ENCODE data around the gene PI3.

The PI3 gene

DNA sequence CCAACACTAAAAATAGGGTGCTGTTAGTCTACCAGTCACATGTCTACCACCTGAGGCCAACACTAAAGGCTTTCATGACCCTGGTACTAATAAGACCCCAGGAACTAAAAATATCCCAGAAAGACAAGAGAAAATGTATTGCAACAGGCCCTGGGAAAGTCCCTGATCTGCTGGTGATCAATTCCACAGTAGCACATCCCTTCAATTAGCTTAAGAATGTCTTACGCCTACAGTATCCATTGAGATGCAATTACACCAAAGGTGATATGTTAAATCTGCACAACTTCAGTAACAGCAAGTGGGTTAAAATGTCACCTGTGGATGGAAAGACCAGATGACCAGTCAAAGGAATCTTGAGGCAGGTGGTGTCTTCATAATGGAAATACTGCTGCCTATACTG is 35.2 kb downstream of the PI3 start:
- intact Hi-C loops (cut with micrococcal nuclease): no loop called here
- H3K9me3 Mint-ChIP-seq: no peaks in the 10 kb centered on the region
- H3K27ac Mint-ChIP-seq: no peak overlapping the region
- no peaks in the 10 kb centered on the region for H3K36me3 Mint-ChIP-seq (ENCODE audit: low read depth)
- H3K4me1 Mint-ChIP-seq (ENCODE audit: low read depth): no peaks in the 10 kb centered on the region
- no peak overlapping the region for H3K4me3 Mint-ChIP-seq
- peaks cover 29% of the 10 kb centered on the region for H3K27me3 Mint-ChIP-seq

- Mint-ChIP-seq H3K9me3 (no peaks in the 10 kb centered on the region), H3K27ac (no peak overlapping the region), H3K27me3 (peaks cover 23% of the 10 kb centered on the region), H3K36me3 (ENCODE audit: low read depth) (no peaks in the 10 kb centered on the region), H3K4me3 (no peak overlapping the region), H3K4me1 (ENCODE audit: low read depth) (no peaks in the 10 kb centered on the region)
- intact Hi-C loops (cut with micrococcal nuclease): no loop called here
These were observed 37.1 kb downstream of the PI3 start for GRCh38 chr20:45211569-45212474.

DNA sequence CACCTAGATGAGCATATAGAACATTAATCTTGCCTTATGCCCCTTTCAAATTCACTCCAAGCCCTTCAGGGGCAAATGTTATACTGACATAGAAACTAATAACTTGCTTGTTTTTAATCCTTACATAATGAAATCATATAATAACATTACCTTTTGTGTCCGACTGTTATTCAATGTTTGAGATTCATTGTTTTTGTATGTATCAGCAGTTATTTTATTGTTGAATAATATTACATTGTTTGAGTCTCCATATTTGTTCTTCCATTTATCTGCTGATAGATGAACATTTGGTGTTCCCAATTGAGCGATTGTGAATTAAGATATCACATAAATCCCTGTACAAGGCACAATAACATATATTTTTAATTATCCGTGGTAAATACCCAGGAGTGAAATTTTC is 38.1 kb downstream of the PI3 start:
- H3K9me3 Mint-ChIP-seq: no peaks in the 10 kb centered on the region
- H3K36me3 Mint-ChIP-seq (ENCODE audit: low read depth): no peaks in the 10 kb centered on the region
- H3K27ac Mint-ChIP-seq: no peak overlapping the region
- H3K4me1 Mint-ChIP-seq (ENCODE audit: low read depth): no peaks in the 10 kb centered on the region
- intact Hi-C loops (cut with micrococcal nuclease): no loop called here
- H3K27me3 Mint-ChIP-seq: peaks cover 21% of the 10 kb centered on the region
- H3K4me3 Mint-ChIP-seq: no peak overlapping the region

DNA sequence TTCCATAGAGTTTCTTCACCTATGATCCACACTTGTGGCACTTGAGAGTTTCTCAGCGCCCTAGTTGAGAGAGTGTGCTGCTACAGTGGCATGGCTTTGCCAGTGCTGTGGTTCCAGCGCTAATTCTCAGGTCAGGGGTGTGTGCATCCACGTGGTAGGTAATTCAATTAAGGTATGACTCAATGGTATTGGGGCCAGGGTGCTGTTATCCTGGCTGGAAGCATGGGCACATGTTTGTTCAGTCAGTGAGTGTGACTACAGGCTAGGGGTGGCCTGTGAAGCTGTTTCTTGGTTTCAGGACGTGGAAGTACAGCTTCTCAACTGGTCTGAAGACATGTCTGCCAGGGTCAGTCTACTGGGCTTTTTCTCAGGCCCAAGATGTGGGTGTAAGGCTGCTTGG is 43.4 kb downstream of the PI3 start:
- H3K9me3 Mint-ChIP-seq: no peaks in the 10 kb centered on the region
- H3K4me3 Mint-ChIP-seq: no peak overlapping the region
- H3K36me3 Mint-ChIP-seq (ENCODE audit: low read depth): no peaks in the 10 kb centered on the region
- H3K4me1 Mint-ChIP-seq (ENCODE audit: low read depth): no peaks in the 10 kb centered on the region
- no peak overlapping the region for H3K27ac Mint-ChIP-seq
- intact Hi-C loops (cut with micrococcal nuclease): no loop called here
- peaks cover 37% of the 10 kb centered on the region for H3K27me3 Mint-ChIP-seq

DNA sequence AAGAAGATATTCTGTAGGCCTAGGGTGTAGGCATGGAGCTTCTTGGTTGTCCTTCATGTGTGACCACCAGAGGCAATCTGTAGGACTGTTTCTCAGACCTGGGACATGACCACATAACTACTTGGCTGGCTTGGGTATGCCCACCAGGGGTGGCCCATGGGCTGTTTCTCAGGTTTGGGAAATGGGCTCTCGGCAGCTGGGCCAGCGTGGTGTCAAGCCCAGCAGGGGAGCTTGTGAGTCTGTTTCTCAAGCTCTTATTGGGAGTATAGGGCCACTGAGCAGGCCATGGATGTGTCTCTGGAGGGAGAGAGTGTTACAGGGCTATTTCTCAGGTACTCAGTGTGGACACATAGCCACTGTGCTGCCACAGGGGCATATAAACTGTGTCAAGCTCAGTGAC is 43.9 kb downstream of the PI3 start:
- Mint-ChIP-seq H3K4me3 (no peak overlapping the region), H3K27ac (no peak overlapping the region), H3K9me3 (no peaks in the 10 kb centered on the region), H3K4me1 (ENCODE audit: low read depth) (no peaks in the 10 kb centered on the region), H3K27me3 (peaks cover 37% of the 10 kb centered on the region), H3K36me3 (ENCODE audit: low read depth) (no peaks in the 10 kb centered on the region)
- intact Hi-C loops (cut with micrococcal nuclease): no loop called here

DNA sequence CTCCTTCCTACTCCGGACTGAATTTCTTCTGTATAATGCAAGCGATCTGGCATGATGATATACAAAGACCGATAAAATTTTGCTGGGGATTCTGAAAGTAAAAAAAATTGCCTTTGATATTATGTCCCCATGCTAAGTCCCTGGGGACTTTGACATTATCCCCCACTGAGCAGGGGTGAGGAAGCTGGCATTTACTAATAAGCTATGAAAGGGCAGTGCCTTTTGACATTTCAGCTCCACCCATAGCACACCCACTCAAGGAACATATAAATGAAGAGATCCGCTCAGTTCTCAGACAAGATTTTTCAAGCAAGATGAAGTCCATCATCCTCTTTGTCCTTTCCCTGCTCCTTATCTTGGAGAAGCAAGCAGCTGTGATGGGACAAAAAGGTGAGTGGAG is 46.4 kb downstream of the PI3 start, which contains the start of gene SEMG2:
TSS of gene SEMG2 (plus strand) at position 298 of the 400 bp plus-strand sequence. CDS start at position 315, 17 bp downstream.
- intact Hi-C loops (cut with micrococcal nuclease): no loop called here
- no peak within 1 kb of the TSS for H3K4me3 Mint-ChIP-seq
- no peaks in the 10 kb centered on the region for H3K4me1 Mint-ChIP-seq (ENCODE audit: low read depth)
- no peaks in the 10 kb centered on the region for H3K36me3 Mint-ChIP-seq (ENCODE audit: low read depth)
- H3K9me3 Mint-ChIP-seq: no peaks in the 10 kb centered on the region
- H3K27me3 Mint-ChIP-seq: peaks cover 34% of the 10 kb centered on the region
- no peak within 1 kb of the TSS for H3K27ac Mint-ChIP-seq

- Mint-ChIP-seq H3K4me3 (no peak overlapping the region), H3K27ac (no peak overlapping the region), H3K4me1 (ENCODE audit: low read depth) (no peaks in the 10 kb centered on the region), H3K27me3 (peaks cover 34% of the 10 kb centered on the region), H3K36me3 (ENCODE audit: low read depth) (no peaks in the 10 kb centered on the region), H3K9me3 (no peaks in the 10 kb centered on the region)
- intact Hi-C loops (cut with micrococcal nuclease): no loop called here
These were observed 48.4 kb downstream of the PI3 start for GRCh38 chr20:45223136-45223535.
